K562 (cell line): ENCODE results near the gene KAZN.

Experiments used
- CCAR2 ChIP-seq: fragments of 200-400 bp; formaldehyde crosslinking; IDR thresholded peaks from 2 replicates; pipeline ENCODE4 v1.6.1; 2017; ENCODE audit warnings: mild to moderate bottlenecking, low read depth, low read length
- PHF20 ChIP-seq: fragments of 450-650 bp; IDR thresholded peaks from 2 replicates; pipeline ENCODE4 v1.6.1; 2018; ENCODE audit not compliant: partially characterized antibody
- POLR2AphosphoS5 ChIP-seq: IDR thresholded peaks from 2 replicates; pipeline ENCODE4 v1.6.1; 2011; ENCODE audit warnings: mild to moderate bottlenecking, low read depth, low read length, moderate library complexity; ENCODE audit not compliant: control insufficient read depth, insufficient read depth
- ZNF282 ChIP-seq: sonication (generic); formaldehyde crosslinking; IDR thresholded peaks from 2 replicates; pipeline ENCODE4 v1.8.1; 2023; ENCODE audit warnings: missing genetic modification reagents
- TF ChIP-seq, protein P1 (sequence below): sonication (generic); formaldehyde crosslinking; IDR thresholded peaks from 2 replicates; pipeline ENCODE4 v1.8.1; 2023; ENCODE audit warnings: missing genetic modification reagents, mild to moderate bottlenecking, borderline replicate concordance

DNA sequence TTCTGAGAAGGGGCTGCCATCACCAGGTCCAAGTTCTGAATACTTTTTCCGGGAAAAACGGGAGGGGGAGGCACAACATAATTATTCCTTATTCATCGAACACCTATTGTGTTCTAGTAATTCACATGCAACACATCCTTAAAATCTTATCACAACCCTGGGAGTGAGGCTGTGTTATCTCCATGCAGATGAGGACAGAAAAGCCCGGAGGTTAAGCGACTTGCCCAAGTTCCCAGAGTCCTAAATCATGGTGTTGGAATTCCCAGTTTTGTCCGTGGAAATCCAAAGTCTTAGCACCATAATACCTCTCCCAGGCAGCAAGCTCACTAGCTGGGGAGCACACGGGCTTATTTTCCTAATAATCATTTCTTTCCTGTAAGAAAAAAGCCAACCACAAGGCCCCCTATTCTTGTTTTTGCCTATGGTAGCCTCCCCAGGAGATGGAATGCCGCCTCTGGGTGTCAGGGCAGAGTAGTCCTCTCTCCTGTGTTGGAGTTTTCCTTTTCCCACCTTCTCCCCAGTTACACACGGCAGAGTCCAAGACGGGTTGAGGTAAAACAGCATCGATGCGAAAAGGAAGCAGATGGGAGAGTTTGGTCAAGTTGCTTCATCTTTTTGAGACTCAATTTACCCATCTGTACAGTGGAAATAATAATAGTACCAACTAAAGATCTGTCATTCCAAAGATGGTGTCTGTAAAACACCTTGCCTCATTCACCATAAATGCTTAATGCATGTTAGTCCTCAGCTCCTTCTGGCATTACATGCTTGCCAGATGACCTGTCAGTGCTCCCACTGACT is 327.1 kb downstream of the KAZN start:
- TF ChIP-seq, protein P1, sequence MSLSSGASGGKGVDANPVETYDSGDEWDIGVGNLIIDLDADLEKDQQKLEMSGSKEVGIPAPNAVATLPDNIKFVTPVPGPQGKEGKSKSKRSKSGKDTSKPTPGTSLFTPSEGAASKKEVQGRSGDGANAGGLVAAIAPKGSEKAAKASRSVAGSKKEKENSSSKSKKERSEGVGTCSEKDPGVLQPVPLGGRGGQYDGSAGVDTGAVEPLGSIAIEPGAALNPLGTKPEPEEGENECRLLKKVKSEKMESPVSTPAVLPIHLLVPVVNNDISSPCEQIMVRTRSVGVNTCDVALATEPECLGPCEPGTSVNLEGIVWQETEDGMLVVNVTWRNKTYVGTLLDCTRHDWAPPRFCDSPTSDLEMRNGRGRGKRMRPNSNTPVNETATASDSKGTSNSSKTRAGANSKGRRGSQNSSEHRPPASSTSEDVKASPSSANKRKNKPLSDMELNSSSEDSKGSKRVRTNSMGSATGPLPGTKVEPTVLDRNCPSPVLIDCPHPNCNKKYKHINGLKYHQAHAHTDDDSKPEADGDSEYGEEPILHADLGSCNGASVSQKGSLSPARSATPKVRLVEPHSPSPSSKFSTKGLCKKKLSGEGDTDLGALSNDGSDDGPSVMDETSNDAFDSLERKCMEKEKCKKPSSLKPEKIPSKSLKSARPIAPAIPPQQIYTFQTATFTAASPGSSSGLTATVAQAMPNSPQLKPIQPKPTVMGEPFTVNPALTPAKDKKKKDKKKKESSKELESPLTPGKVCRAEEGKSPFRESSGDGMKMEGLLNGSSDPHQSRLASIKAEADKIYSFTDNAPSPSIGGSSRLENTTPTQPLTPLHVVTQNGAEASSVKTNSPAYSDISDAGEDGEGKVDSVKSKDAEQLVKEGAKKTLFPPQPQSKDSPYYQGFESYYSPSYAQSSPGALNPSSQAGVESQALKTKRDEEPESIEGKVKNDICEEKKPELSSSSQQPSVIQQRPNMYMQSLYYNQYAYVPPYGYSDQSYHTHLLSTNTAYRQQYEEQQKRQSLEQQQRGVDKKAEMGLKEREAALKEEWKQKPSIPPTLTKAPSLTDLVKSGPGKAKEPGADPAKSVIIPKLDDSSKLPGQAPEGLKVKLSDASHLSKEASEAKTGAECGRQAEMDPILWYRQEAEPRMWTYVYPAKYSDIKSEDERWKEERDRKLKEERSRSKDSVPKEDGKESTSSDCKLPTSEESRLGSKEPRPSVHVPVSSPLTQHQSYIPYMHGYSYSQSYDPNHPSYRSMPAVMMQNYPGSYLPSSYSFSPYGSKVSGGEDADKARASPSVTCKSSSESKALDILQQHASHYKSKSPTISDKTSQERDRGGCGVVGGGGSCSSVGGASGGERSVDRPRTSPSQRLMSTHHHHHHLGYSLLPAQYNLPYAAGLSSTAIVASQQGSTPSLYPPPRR (CRISPR knock-in tag): no peak
- TF ChIP-seq POLR2AphosphoS5 (no peak), PHF20 (no peak), ZNF282 (CRISPR knock-in tag) (no peak), CCAR2 (no peak)
